A549 (cell line): Measurements from ENCODE around the gene SLC22A31. TPM values are rescaled to one million over a fixed set of nuclear protein-coding genes. Genes with fewer than 3 reads are reported as not detected.
A peak's percentile ranks its signal among the peaks of the same experiment; 100 is the strongest.
"Not testable (repeated sequence)": the region's sequence is repeated elsewhere in the genome, so short reads cannot be mapped to it uniquely, and the experiment has no call there.

Source experiments
- ATAC-seq, 2 experiments: fragments of 200-7000 bp in 1 of 2; fragments of >200 bp in 1 of 2; cut with Nextera tagmentation in 1 of 2; cut with Tn5 transposase in 1 of 2; 3 replicates each; pipeline versions ENCODE4 v1.8.0 to v1.9.1; 2018 to 2020; ENCODE audit warnings: mild to moderate bottlenecking in 1 of 2, moderate library complexity in 1 of 2
- CTCF ChIA-PET: fragments of 300-600 bp; sonication (Branson Sonifier 250); formaldehyde crosslinking; extraction: SDS; loops from one replicate; lab custom pipeline; 2021; ENCODE audit warnings: antibody characterized with exemption, inconsistent platforms; lab: Yijun Ruan, JAX
- POLR2A ChIA-PET: fragments of 350-600 bp; formaldehyde crosslinking; extraction: SDS; loops from one replicate; lab custom pipeline; 2021; ENCODE audit warnings: antibody characterized with exemption, inconsistent platforms; lab: Yijun Ruan, JAX
- DNase-seq, 2 experiments: peaks; one replicate each; pipeline versions ENCODE4 v3.0.0 to v3.0.0-alpha.2; 2011 to 2016; ENCODE audit warnings: low read depth in 1 of 2, low spot score in 1 of 2
- FAIRE-seq: peaks from 2 replicates; lab custom pipeline; 2011; peaks lifted over from hg19 to GRCh38; lab: Jason Lieb, UNC
- H3K27ac ChIP-seq, 2 experiments: fragments of >200 bp; sonication (Bioruptor Twin); formaldehyde crosslinking; 3 replicates each; pipeline ENCODE4 v1.5.1; 2016 to 2017
- H3K4me1 ChIP-seq: fragments of >200 bp; sonication (Bioruptor Twin); formaldehyde crosslinking; 3 replicates; pipeline ENCODE4 v1.6.1; 2016
- H3K4me2 ChIP-seq: fragments of >200 bp; sonication (Bioruptor Twin); formaldehyde crosslinking; 3 replicates; pipeline ENCODE4 v1.6.1; 2016
- H3K4me3 ChIP-seq: fragments of >200 bp; sonication (Bioruptor Twin); formaldehyde crosslinking; 3 replicates; pipeline ENCODE4 v1.5.1; 2016
- H3K9me3 ChIP-seq: fragments of >200 bp; sonication (Bioruptor Twin); formaldehyde crosslinking; 3 replicates; pipeline ENCODE4 v1.6.1; 2016
- BHLHE40 ChIP-seq: IDR thresholded peaks from 2 replicates; pipeline ENCODE4 v1.6.1; 2012; ENCODE audit warnings: low read depth, low read length, inconsistent platforms
- CEBPB ChIP-seq, 2 experiments: fragments of >200 bp in 1 of 2; sonication (Bioruptor Twin) in 1 of 2; formaldehyde crosslinking in 1 of 2; IDR thresholded peaks; 2 replicates each; pipeline ENCODE4 v1.6.1; 2012 to 2016
- CTCF ChIP-seq: fragments of >200 bp; sonication (Bioruptor Twin); formaldehyde crosslinking; IDR thresholded peaks from 3 replicates; pipeline ENCODE4 v1.5.1; 2016
- EHMT2 ChIP-seq: fragments of 200-600 bp; sonication (generic); IDR thresholded peaks from 2 replicates; pipeline ENCODE4 v1.6.1; 2016; ENCODE audit warnings: antibody characterized with exemption, low read depth, mild to moderate bottlenecking, moderate library complexity
- EP300 ChIP-seq, 2 experiments: fragments of >200 bp; sonication (Bioruptor Twin); formaldehyde crosslinking; IDR thresholded peaks; 2 replicates in 1 of 2; 3 replicates in 1 of 2; pipeline ENCODE4 v1.6.1; 2016 to 2017
- FOSL2 ChIP-seq, 2 experiments: fragments of 450-650 bp in 1 of 2; fragments of >200 bp in 1 of 2; sonication (Bioruptor Twin) in 1 of 2; formaldehyde crosslinking; IDR thresholded peaks; 2 replicates each; pipeline versions ENCODE4 v1.5.0 to v1.6.1; 2016 to 2020; ENCODE audit warnings: mild to moderate bottlenecking in 1 of 2, moderate library complexity in 1 of 2
- GATA3 ChIP-seq: IDR thresholded peaks from 2 replicates; pipeline ENCODE4 v1.6.1; 2012; ENCODE audit warnings: borderline replicate concordance
- HDAC2 ChIP-seq: fragments of 200-600 bp; sonication (generic); IDR thresholded peaks from 2 replicates; pipeline ENCODE4 v1.6.1; 2016
- JUNB ChIP-seq: fragments of >200 bp; sonication (Bioruptor Twin); formaldehyde crosslinking; IDR thresholded peaks from 2 replicates; pipeline ENCODE4 v1.6.1; 2016
- MAFK ChIP-seq: fragments of 450-650 bp; IDR thresholded peaks from 2 replicates; pipeline ENCODE4 v1.6.1; 2014; ENCODE audit not compliant: partially characterized antibody
- MYC ChIP-seq: IDR thresholded peaks from 2 replicates; pipeline ENCODE4 v1.6.1; 2012; ENCODE audit warnings: mild to moderate bottlenecking, inconsistent platforms, low read length, improper control_type of control experiment, borderline replicate concordance
- NPAS2 ChIP-seq: fragments of 250-450 bp; sonication (Bioruptor Pico); IDR thresholded peaks from 2 replicates; pipeline ENCODE4 v1.8.0; 2022; ENCODE audit warnings: mild to moderate bottlenecking, moderate library complexity, borderline replicate concordance
- PBX3 ChIP-seq: IDR thresholded peaks from 2 replicates; pipeline ENCODE4 v1.6.1; 2012
- PHF8 ChIP-seq: fragments of 200-600 bp; sonication (generic); IDR thresholded peaks from 2 replicates; pipeline ENCODE4 v1.6.1; 2016; ENCODE audit warnings: low read depth, mild to moderate bottlenecking, antibody characterized with exemption, moderate library complexity, borderline replicate concordance
- POLR2A ChIP-seq: IDR thresholded peaks from 2 replicates; pipeline ENCODE4 v1.6.1; 2012; ENCODE audit warnings: mild to moderate bottlenecking, low read length
- RAD21 ChIP-seq, 2 experiments: fragments of >200 bp in 1 of 2; sonication (Bioruptor Twin) in 1 of 2; formaldehyde crosslinking in 1 of 2; IDR thresholded peaks in 1 of 2; conservative IDR thresholded peaks in 1 of 2; 2 replicates in 1 of 2; 3 replicates in 1 of 2; pipeline ENCODE4 v1.6.1; 2012 to 2018; ENCODE audit warnings: inconsistent platforms in 1 of 2
- RFX5 ChIP-seq: fragments of 450-650 bp; IDR thresholded peaks from 2 replicates; pipeline ENCODE4 v1.7.1; 2014; ENCODE audit warnings: antibody characterized with exemption, mild to moderate bottlenecking, moderate library complexity
- RNF2 ChIP-seq: fragments of 200-600 bp; sonication (generic); IDR thresholded peaks from 2 replicates; pipeline ENCODE4 v1.6.1; 2016; ENCODE audit warnings: low read depth, mild to moderate bottlenecking, antibody characterized with exemption, moderate library complexity, borderline replicate concordance
- SMC3 ChIP-seq: fragments of >200 bp; sonication (Bioruptor Twin); formaldehyde crosslinking; IDR thresholded peaks from 3 replicates; pipeline ENCODE4 v1.6.1; 2018; ENCODE audit warnings: inconsistent platforms
- USF2 ChIP-seq: fragments of 450-650 bp; IDR thresholded peaks from 2 replicates; pipeline ENCODE4 v1.6.1; 2014; ENCODE audit warnings: antibody characterized with exemption
- ZC3H11A ChIP-seq: fragments of 450-650 bp; IDR thresholded peaks from 2 replicates; pipeline ENCODE4 v1.6.1; 2014; ENCODE audit warnings: antibody characterized with exemption, mild to moderate bottlenecking
- WGBS: methylation state at CpG from one replicate; pipeline ENCODE4 v1.1.6; 2017; ENCODE audit errors: missing lambda C conversion rate; 5-methylcytosine and 5-hydroxymethylcytosine counted together
- polyA plus RNA-seq, 4 experiments: library from polyadenylated mRNA; depleted of rRNA in 3 of 4; stranded (reverse); fragments of >200 nt; fragmentation: RNase III in 1 of 4; extraction: RNeasy Plus Mini Kit Qiagen cat#74134 plus additional on column Dnase treatment in 1 of 4; gene quantifications; 2 replicates in 3 of 4; 3 replicates in 1 of 4; pipeline ENCODE4 v1.2.3, GENCODE V29; 2011 to 2017

SLC22A31 gene
- polyA plus RNA-seq, 2 of the 4 experiments (the other 2 are of a cell fraction) = 0.36 to 0.77 TPM

- TF ChIP-seq USF2 (no peak), MAFK (peak; percentile 64), CTCF (no peak)
- TF ChIP-seq, all 56 proteins: peak for 3
Measured at GRCh38 chr16:89246383-89246902, 46.1 kb upstream of the SLC22A31 start (continued).

GRCh38 chr16:89244754-89245153 lies 44.4 kb upstream of the SLC22A31 start:
- ATAC-seq (no peak), DNase-seq (no peak), FAIRE-seq (no peak)
- Histone ChIP-seq H3K4me2 (no peak overlapping the region), H3K9me3 (peaks cover 5% of the 10 kb centered on the region), H3K4me3 (no peak overlapping the region), H3K4me1 (no peaks in the 10 kb centered on the region), H3K27ac (no peak overlapping the region)
- TF ChIP-seq EP300 (IDR thresholded peaks at IDR 0.05) = no peak
- no peak for TF ChIP-seq RFX5
- TF ChIP-seq SMC3 = no peak
- TF ChIP-seq POLR2A = no peak
- TF ChIP-seq GATA3 = no peak
- no peak for TF ChIP-seq HDAC2
- no peak for TF ChIP-seq CEBPB (IDR thresholded peaks at IDR 0.05)
- no peak for TF ChIP-seq EHMT2
- TF ChIP-seq RAD21 (conservative IDR thresholded peaks at IDR 0.05 in 1 of 2, IDR thresholded peaks at IDR 0.05 in 1 of 2) = no peak
- no peak for TF ChIP-seq PBX3
- TF ChIP-seq PHF8 = no peak
- no peak for TF ChIP-seq JUNB
- TF ChIP-seq MAFK = no peak
- TF ChIP-seq NPAS2 (CRISPR knock-in tag) = no peak
- TF ChIP-seq RNF2 = no peak
- no peak for TF ChIP-seq MYC
- no peak for TF ChIP-seq BHLHE40
- TF ChIP-seq ZC3H11A = no peak
- TF ChIP-seq FOSL2 (IDR thresholded peaks at IDR 0.05) = no peak
- no peak for TF ChIP-seq FOSL2 (CRISPR knock-in tag; IDR thresholded peaks at IDR 0.05)
- TF ChIP-seq, all 56 proteins: peak for 0
- WGBS = 63% methylated on average over 12 of the region's 12 CpGs
- POLR2A ChIA-PET = no interaction called here
- CTCF ChIA-PET = interaction anchor here (0.6 to 1.4 kb wide), 2 partner anchors 19 kb away, joined by 3 read pairs; no protein-coding TSS in a partner anchor

GRCh38 chr16:89244264-89244663 lies 43.9 kb upstream of the SLC22A31 start:
- 91% methylated on average over 13 of the region's 13 CpGs for WGBS
- H3K9me3 ChIP-seq, H3K4me2 ChIP-seq, POLR2A ChIA-PET, H3K27ac ChIP-seq, FAIRE-seq, ATAC-seq, H3K4me3 ChIP-seq, DNase-seq, H3K4me1 ChIP-seq: not testable (repeated sequence)
- CTCF ChIA-PET = interaction anchor here (1.4 kb wide), 1 partner anchor 20 kb away, joined by 3 read pairs; no protein-coding TSS in a partner anchor
